NCI-H82 (cell line): ENCODE data around the gene ITIH3.

ENCODE experiments used
- DNase-seq: peaks from one replicate; lab custom pipeline; 2025; lab: John Stamatoyannopoulos, UW

The ITIH3 gene

GRCh38 chr3:52844290-52844975 lies 49.8 kb downstream of the ITIH3 start:
- no peak for DNase-seq

DNA sequence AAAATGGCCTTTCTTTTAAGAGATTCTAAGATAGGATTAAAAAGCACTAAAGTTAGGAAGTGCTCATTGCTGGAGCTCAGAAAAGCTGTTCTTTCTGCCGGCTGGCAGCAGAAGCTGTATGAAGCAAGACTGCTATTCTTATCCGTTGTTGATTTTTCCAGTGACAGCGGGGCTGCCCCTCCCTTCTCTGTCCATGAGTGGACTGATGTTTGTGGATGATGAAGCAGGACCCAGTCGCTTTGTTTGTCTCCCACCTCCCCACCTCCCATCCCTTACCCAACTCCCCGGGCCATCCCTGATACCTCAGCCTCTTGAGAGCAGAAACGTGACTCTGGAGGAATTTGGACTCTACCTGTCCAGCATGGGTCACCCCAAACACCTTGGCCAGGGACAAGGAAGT lies 50.6 kb downstream of the ITIH3 start:
- no peak for DNase-seq

DNA sequence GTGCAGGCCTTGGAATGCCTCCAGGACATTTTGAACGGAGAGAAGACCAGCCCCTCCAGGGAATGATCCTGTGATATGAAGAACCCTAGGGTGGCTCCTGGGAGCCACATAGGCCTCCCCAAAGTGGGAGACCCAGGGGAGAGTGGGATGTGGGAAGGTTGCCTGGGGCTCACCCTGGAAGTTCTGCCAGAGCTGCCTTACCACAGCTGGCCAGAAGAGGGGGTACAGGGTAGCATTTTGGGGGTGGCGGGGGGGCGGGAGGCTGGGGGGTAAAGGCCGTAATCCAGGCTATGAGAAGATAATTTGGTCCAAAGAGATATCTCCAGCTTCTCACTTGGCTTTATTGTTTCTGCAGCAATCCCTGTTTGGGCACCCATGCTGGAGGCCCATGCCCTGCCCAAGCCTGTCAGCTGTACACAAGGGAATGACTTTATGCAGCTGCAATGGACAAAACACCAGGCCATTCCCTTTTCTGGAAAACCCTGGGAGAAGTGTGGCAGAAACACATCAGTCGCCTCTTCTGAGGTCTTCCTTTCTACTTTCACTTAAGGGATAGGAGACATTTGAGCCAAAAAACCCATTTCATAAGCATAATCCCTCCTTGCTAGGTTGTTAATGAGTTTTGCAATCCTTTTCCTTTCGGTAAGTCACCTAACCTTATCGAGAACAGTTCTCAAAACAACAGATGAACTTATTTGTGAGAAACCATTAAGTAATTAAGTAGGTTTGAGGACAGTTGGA lies 51.3 kb downstream of the ITIH3 start:
- no peak for DNase-seq

- DNase-seq: peak; percentile 51
Measured at GRCh38 chr3:52846432-52846965, 51.9 kb downstream of the ITIH3 start.

- no peak for DNase-seq
Measured at GRCh38 chr3:52847241-52847640, 52.6 kb downstream of the ITIH3 start.

DNA sequence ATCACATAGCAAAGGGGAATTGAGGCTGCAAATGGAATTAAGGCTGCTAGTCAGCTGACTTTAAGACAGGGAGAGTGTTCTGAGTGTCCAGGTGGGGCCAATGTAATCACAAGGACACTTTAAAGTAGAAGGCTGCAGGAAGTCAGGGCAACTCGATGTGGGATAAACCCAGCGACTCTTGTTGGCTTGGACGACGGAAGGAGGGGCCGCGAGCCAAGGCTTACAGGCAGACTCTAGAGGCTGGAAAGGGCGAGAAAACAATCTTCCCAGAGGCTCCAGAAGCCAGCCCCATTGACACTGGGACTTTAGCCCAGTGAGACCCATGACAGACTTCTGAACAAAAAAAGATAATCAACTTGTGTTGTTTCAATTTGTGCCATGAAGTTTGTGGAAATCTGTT lies 53.1 kb downstream of the ITIH3 start:
- no peak for DNase-seq

DNA sequence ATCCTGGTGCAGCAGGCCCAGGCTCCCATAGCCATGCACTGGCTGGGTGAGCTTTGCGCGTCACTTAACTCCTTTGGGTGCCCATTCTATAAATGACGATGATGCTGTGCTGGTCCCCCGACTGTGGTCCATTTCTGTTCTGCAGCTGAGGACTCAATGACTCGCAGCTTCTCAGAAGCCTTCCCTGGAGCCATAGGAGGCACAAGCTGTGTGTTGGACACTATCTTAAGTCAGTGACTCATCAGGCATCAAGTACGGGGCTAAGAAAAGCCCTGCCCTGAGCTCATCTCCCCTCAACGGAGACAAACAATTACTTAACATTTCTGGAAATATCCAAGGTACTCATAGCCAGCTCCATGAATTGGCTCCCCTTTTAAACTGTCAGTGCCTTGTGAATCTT lies 54.0 kb downstream of the ITIH3 start:
- DNase-seq: no peak

- no peak for DNase-seq
Measured at GRCh38 chr3:52849656-52850055, 55.1 kb downstream of the ITIH3 start.

GRCh38 chr3:52851348-52851747 lies 56.8 kb downstream of the ITIH3 start:
- DNase-seq: peak; percentile 74

GRCh38 chr3:52852419-52852818 lies 57.8 kb downstream of the ITIH3 start:
- no peak for DNase-seq

- DNase-seq: no peak
Measured at GRCh38 chr3:52854013-52854412, 59.4 kb downstream of the ITIH3 start.

DNA sequence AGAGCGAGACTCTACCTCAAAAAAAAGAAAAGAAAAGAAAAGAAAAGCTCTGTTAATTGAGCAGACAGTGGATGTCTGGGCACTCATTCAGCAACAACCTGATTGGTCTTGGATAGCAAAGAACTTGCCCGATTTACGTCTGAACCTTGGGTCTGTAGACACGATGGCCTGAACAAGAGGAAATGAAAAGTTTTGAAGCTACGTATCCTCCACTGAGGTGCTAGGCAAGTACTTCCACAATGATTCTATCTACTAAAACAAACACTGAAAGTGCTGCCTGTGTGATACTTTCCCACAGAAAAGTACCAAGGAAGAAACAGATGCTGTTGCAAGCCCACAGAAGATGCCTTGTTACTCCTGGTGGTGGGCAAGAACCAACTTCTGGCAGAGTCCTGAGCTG lies 62.1 kb downstream of the ITIH3 start:
- DNase-seq: no peak

DNA sequence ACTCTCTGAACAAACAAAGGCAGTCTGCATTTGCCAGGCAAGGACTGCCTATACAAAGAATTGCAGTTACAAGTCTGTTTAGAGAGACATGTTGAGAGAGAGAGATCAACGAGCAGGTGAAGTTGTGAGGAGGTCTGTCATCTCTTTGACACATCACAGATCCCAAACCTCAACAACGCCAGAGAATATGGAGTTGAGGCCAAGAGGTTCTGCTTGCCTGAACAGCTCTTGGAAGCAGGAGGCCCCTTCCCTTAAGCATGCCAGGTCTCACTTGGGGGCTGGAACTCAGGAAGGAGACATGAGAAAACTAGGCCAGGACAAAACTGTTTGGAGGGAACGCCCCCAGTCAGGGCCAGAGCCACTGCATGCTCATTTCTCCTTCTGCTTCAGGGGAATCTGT lies 62.5 kb downstream of the ITIH3 start:
- no peak for DNase-seq

DNA sequence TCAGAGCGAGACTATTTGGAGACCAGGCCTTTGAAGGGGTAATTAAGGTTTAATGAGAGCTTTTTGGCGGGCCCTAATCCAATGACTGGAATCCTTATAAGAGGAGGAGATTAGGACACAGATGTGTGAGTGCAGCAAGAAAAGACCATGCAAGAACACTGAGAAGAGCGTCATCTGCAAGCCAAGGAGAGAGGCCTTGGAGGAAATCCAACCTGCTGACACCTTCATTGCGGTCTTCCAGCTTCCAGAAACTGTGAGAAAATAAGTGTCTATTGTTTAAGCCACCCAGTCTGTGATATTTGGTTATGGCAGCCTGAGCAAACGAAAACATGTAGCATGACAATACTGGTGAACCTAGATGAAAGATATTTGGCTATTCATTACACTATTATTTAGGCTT lies 63.3 kb downstream of the ITIH3 start:
- peak; percentile 95 for DNase-seq
